GM21390 (cell line): Measurements from ENCODE around the gene DGKH.
"Not testable (repeated sequence)": the region's sequence is repeated elsewhere in the genome, so short reads cannot be mapped to it uniquely, and the experiment has no call there.

Experiments
- ATAC-seq: cut with Tn5 transposase; IDR thresholded peaks from one replicate; pipeline ENCODE4 v1.9.1; 2021; ENCODE audit not compliant: unreplicated experiment

Gene DGKH

DNA sequence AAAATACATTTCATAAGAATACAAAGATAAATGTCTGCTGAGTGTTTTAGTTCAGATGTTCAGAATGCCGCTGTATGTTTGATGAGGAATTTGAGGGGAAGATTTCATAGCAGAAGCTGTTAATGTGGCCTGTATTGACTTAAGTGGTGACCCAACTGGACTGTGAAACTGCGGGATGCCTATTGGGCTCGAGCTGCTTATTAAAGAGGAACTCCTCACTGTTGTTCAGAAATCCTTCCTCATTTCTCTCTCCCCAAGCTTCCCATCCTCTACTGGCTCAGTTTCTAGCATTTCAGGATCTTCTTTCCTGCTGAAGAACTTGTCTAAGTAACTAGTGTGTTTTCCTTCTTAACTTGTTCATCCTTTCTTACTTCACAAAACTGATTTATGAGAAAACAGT, 20.4 kb downstream of the DGKH start:
- ATAC-seq, result no peak

DNA sequence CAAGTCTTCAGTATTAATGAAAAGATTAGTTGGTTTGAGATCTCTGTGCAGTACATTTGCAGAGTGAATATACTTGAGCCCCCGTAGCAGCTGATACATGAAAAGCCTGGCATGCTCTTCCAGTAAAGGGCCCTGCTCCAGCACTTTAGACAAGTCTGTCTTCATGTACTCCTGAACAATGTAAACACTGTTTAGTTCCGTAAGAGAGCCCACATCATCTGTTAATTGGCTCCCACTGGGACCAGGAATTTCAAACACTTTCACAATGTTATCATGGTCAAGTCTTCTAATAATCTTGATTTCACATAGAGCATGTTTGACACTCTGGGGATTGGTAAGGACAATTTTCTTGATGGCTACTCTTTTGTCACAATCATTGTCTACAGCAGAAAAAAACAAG, 22.2 kb downstream of the DGKH start:
- not testable (repeated sequence) for ATAC-seq

DNA sequence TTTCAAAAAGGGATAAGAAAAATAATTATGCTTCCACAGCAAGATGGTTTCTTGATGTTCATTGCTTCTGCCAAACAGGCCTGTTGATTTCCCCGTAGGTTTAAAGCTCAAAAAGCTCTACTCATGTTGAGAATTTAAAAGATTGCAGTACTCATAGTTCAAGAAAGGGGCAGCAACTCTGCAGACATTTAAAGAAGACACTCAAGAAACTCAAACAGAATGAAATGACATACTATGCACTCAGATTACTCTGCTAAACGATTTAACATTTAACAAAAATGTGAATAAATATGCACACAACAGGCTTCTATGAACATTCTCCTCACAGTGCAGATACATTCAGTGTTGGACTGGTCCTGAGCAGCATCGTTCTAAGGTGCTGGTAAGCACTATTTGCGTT, 22.7 kb downstream of the DGKH start:
- ATAC-seq, result not testable (repeated sequence)

DNA sequence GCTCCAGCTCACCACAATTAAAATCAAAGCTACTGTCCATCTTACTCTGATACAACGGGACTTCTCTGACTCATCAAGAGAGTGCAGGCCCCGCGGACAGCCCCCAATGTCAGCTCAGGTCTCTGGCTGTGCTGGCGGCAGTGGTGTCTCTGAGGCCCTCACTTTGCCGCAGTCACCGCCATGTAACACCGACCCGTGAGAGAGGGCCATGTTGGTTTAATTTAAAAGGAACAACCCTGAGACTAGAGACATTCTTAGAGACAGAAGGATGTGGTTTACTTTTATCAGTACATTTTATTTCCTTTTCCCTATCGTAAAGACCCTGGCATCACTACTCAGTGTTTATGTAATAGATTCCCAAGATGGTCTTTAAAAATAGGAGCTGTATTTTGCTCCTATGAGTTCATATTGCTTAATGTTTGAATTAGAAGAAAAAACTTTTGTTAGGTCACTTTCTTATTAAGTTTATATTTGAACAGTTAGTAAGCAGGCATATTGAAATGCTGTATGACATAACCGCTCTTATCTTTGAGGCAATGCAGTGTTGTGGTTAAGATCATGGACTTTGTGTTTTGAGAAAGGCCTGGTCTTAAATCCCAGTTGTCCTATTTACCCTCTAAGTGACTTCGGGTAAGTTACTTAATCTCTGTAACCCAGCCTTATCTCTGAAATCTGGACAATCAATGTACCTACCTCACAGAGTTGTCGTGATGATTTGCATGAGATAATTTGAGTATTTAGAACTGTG, 23.4 kb downstream of the DGKH start:
- ATAC-seq, result no peak

DNA sequence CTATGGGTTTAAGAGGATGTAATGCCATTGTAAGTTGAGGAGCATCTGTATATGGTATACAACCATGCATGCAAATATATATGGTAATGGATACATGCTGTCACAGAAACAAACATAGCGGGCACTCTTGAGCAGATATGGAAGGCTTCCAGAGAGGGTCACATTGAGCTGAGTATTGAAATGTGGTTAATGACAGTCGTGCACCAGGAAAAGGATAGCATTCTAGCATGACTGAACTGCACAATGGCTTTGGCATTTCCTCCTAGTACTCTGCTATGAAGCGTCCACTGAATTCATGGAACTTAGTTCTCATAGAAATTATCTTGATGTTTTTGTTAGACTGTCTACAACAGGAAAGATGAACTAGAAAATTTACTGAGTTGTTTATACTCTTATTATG, 25.2 kb downstream of the DGKH start:
- no peak for ATAC-seq

DNA sequence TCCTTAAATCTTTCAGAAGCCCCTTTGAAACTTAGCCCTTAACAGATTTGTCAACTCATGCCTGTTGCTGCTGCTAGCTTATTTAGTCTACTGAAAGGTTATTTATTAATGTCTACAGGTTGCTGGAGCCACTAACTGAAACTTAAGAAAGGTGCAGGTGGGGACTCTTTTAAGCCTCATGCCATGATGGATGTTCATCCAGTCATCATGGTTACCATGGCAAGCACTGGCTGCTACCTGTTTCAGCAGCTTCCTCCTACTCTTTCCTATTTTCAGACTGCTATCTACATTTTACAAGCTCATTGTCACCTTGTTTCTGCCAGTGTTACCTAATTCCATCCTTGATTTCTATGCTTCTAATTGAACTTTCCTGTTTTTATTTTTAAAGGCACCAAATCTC, 27.1 kb downstream of the DGKH start:
- no peak for ATAC-seq

DNA sequence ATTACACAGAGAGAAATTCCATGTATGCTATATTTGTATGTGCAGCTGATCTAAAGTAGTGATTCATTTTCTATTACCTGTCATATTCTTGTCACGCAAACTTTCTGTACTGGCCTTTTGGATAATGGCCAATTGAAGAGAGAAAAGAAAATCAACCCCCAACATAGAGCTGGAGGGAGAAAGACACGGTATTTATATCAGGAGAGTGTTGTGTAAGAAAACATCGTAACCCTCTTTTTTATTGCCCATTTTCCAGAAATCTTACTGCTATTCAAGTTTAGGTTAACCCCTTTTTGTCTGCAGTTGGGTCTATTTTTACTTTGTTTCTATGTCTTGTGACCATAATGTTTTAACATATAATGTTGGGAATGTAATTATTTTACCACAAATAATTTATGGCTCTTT, 27.9 kb downstream of the DGKH start:
- no peak for ATAC-seq

DNA sequence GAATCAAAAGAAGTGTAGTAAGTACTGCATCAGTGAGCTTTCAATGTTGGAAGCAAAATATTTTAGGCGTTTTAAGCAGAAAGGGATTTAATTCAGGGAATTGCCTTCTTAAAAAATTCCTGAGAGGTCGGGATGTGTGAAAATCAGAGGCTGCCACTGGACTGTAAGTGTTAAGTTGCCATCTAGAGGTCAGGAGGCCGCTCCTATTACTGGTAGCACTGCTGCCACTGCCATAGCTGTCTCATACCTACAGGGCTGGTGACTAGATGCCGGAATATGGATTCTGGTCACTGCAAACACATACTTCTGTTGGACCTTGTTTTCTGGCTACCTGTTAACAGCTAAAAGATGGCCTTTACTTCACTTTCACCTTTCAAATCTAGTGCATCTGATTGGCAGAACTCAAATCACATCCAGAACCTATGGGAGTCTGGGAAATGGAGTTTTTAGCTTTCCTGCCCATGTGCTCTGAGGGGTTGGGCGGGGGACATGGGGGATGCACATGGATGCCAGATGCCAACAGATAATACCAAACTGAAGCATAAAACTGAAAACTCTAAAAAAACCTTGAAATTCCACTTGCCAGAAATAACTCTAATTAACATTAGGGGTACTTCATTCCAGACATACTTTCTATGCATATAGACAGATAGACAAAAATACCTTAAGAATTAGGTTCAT, 29.8 kb downstream of the DGKH start:
- ATAC-seq, result no peak

DNA sequence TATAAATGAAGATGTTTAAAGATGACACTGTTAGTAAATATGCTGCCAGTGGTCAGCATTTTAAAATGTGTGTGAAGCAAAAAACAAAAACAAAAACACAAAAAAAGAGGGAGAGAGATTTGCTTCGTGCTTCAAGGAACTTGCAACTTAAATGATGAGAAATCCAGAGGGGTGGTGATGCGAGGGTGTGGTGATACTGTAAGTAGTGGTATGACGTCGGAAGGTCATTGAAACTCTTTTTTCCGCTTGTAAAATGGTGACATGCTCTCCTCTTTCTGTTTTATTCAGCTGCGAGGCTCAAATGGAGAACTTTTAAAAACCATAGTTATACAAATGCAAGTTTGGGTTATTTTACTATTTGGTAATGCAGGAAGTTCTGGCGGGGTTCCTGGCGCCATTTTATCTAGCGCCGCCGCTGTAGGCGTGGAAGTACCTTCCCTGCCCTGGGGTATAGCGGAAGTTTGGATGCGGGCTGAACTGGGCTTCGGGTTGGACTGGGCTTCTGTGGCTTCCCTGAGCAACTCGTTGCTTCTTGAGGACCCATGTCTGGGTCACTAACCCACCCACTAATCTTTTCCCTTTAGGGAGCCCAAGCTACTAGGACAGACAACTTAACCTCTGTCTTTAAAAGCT, 34.8 kb downstream of the DGKH start:
- ATAC-seq, result no peak

DNA sequence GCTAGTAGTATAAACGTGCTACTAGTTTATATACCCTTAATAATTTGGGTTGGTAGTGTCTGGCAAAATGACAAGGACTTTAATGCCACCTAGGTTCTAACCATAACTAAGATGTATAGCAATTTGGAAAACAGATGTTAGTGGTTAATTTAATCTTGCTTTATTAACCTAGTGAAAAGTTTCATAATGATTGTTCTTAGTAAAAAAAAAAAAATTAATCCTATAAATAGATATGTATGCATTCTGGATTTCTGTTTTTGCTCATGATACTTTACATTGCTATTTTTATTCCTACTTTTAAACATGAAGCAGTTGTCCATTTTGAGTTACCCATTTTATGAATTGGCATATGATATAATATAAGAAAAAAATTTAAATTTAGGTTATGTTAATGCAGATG, 36.3 kb downstream of the DGKH start:
- no peak for ATAC-seq

DNA sequence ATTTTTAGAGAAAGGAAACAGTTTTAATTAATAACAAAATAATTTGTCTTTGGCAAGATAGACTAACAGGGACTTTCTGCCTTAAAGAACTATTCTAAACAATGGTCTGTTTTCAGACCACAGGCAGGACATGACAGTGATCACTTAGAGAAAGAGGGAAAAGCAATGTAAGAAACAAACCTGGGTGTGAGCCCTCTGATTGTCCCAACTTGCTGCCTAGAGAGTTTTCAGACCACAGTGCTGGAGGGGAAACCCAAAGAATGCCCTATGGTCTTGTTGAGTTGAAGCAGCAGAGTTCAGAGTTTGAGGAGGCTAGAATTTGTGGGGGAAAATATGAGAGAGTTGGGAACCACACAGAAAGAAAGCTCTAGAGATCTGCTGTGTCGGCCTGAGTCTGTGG, 38.1 kb downstream of the DGKH start:
- ATAC-seq, result no peak

DNA sequence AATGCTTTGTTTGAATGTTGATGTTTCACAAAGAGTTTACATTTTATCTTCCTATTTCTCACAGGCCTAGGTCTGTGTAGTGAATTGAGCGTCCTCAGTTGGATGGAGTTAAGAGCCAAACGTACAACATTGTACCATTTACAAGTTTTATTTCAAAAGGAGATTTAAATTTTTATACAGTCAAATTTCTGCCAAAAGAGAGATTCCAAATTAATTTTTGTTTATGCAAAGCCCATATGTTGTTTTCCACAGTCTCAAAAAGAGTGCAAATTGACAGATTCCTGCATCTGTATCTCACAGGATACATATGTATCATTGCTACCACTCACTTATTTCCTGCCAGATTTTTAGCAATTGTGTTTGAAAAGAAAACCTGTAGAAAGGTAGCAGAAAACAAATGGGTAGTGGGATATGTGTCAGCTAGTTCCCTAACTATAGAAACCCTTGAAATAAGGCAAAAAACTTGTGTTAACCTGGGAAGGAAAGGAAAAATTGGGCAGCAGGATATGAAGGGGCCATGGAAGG, 46.1 kb downstream of the DGKH start:
- no peak for ATAC-seq

DNA sequence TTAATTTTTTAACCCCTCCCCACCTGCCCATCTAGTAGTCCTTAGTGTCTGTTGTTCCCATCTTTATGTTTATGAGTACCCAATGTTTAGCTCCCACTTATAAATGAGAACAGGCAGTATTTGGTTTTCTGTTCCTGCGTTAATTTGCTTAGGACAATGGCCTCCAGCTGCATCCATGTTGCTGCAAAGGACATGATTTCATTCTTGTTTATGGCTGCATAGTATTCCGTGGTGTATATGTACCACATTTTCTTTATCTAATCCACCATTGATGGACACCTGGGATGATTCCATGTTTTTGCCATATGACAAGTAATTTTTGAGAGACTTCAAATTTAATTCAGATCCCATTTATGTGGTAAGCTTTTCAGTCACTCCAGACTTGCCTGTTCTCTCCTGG, 47.8 kb downstream of the DGKH start:
- not testable (repeated sequence) for ATAC-seq

DNA sequence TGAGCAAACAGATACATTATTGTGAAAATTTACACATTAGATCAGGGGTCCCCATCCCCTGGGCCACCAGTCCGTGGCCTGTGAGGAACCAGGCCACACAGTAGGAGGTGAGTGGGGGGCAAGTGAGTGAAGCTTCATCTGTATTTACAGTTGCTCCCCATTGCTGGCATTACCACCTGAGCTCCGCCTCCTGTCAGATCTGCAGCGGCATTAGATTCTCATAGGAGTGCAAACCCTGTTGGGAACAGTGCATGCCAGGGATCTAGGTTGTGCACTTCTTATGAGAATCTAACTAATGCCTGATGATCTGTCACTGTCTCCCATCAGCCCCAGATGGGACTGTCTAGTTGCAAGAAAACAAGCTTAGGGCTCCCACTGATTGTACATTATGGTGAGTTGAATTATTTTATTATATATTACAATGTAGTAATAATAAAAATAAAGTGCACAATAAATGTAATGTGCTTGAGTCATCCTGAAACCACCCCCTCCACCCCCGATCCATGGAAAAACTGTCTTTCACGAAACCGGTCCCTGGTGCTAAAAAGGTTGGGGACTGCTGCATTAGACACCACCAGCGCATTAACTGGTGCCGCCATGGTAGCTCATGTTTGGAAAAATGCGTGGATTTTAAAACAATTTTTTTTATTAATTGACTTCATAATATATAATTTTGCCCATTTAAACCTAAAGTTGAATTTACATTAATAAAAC, 51.7 kb downstream of the DGKH start:
- ATAC-seq, result no peak

DNA sequence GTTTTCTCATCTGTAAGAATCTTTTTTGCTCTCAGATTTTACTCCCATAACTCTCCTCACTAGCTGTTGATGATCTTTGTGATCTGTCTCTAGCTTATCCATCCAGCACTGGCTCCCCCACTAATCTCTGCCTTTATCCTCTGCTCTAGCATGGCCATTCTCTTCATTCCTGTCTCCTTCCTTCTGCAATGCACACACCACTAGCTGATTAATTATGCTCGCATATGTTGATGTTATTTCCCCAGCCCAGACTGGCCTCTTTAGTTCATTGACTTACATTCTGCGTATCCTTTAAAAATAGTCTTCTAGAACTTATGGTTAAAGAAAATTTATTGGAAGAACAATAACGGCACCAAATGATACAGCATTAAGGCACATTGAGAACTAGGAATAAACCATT, 52.5 kb downstream of the DGKH start:
- ATAC-seq, result no peak

DNA sequence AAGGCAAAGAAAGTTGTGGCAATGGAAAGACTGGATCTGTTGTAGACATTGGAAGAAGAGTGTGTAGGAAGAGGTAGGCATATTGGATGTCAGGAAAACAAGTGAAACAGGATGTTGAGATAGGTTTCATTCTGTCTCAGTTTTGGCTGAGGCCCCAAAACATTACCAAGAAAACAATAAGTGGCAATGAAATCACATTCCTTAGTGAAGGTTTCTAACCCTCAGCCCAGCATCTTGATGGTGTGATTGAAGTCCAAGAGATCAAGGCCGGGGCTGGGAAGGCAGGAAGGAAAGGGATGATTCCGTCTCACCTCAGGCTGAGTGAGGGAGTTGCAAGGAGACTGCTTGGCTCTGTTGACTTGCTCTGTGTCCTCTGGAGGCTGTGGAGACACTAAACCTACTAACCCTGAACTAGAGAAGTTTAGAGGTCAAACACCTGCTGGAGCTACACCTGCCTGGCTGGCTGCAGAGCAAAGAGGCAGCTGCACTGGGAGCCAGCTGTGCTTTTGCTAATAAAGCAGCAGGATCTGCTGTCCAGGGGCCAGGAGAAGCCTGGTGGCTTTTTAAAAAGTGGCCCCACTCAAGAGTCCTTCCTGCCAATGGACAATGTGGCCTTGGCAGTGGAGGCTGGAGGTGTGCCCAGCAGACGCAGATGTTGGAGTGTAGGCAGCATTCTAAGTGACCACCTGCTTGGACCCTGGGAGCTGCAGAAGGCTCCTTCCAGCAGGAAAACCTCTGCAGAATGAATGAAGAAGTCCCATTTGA, 53.6 kb downstream of the DGKH start:
- no peak for ATAC-seq

DNA sequence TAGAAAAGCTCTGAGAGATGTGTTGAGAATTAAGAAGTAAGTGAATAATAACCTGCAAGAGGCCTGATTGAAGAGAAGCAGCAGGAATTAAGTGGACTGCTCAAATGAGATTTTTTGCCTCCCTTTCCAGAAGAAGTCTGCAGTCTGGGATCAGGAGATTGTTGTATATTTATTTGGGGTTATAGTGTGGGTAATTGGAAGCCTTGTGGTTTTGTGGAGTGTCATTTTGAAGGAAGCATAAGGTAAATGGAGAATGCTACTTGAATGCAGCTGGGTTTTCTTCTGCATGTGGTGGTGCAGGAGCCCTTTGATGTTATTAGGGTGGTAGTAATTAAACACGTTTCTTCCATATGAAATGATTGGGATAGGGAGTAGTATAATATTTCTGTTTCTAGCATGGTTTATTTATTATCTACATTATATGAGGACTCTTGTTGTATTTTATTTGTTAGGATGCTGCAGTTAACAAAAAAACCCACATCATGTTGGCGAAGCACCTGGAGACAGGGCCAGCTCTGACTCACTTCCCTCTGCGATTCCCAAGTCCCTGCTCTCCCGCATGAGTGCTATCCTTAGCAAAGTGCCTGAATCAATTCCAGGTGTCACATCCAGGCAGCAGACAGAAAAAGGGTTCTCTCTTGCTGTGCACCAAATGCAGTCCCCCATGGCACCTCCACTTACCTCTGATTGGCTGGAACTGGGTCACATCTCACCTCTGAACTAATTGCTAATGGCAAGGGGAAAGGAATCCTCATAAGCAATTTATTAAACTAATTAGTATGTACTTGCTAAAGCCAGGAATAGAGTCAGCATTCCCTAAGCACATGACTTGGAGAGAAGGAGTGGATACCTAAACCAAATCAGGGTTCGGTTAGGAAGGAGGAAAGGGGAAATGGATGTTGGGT, 54.8 kb downstream of the DGKH start:
- no peak for ATAC-seq

DNA sequence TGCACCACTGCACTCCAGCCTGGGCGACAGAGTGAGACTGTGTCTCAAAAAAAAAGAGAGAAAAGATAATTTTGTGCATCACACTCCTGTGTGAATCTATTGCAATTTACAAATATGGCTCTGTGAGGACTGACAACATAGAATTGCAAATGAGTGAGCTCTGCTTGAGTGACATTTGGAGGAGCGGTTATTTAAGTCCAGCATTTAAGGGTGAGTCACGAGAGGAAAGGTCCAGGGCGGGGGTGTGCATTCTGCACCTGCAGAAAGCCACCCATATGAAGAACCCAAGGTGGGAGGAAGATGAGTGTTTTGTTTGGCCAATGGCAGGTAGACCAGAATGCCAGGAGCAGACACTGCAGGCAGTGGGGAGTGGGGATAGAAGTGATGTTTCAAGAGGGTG, 58.5 kb downstream of the DGKH start:
- no peak for ATAC-seq

DNA sequence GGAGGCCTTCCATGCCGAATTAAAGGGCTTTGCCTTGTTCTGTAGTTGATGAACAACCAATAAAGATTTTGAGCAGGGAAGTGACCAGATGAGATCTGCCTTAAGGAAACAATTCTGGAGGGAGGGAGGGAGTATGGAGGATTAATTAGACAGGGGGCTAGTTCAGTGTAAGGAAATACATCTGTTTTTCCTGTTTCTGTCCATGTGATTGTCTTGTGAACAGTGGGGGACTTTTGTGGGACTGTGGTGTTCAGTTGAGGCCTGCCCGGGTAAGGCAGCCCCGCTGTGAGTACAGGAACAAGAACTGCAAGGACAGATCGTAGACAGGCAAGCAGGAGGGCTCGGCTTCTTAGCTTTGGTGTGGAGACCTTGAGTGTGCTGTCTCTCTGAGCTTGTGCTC, 59.0 kb downstream of the DGKH start:
- no peak for ATAC-seq

DNA sequence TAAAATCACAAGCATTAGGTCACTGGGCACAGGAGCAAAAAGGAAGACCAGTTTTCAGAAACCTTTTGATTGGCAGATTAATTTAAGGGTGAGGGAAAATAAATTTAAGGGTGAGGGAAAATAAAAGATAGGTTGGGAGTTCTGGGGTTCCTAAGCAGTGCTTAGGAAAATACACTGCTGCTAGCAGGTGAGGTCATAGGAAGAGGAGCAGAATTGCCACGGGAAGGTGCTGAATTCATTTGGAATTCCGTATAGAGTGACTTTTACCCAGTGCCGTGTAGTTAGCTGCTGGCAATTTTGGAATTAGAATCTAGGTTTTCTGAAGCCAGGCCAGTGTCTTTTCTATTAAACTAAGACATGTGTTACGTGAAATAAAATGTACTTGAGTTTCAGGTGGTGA, 59.8 kb downstream of the DGKH start:
- ATAC-seq, result no peak
